GM15510 (cell line): ENCODE results near the gene STIM2.

Experiments used
- POLR2A ChIP-seq: IDR thresholded peaks from 3 replicates; pipeline ENCODE4 v1.6.1; 2011; ENCODE audit warnings: borderline replicate concordance; ENCODE audit not compliant: insufficient read length; ENCODE audit errors: extremely low read depth

The STIM2 gene

GRCh38 chr4:26987191-26987590, 126.5 kb downstream of the STIM2 start:
- no peak for TF ChIP-seq POLR2A

GRCh38 chr4:26991057-26991456, 130.4 kb downstream of the STIM2 start:
- no peak for TF ChIP-seq POLR2A

GRCh38 chr4:26992657-26993361, 132.2 kb downstream of the STIM2 start:
- no peak for TF ChIP-seq POLR2A

- TF ChIP-seq POLR2A = no peak
These were observed 132.9 kb downstream of the STIM2 start for GRCh38 chr4:26993539-26993938.

- no peak for TF ChIP-seq POLR2A
These were observed 133.3 kb downstream of the STIM2 start for GRCh38 chr4:26993967-26994366.

- no peak for TF ChIP-seq POLR2A
These were observed 134.7 kb downstream of the STIM2 start for GRCh38 chr4:26995316-26995715.

- no peak for TF ChIP-seq POLR2A
These were observed 136.1 kb downstream of the STIM2 start for GRCh38 chr4:26996745-26997144.

- no peak for TF ChIP-seq POLR2A
These were observed 139.0 kb downstream of the STIM2 start for GRCh38 chr4:26999689-27000088.

- no peak for TF ChIP-seq POLR2A
These were observed 139.5 kb downstream of the STIM2 start for GRCh38 chr4:27000122-27000521.

GRCh38 chr4:27000820-27001219, 140.2 kb downstream of the STIM2 start:
- TF ChIP-seq POLR2A = no peak

- TF ChIP-seq POLR2A = no peak
These were observed 140.9 kb downstream of the STIM2 start for GRCh38 chr4:27001398-27002164.

- no peak for TF ChIP-seq POLR2A
These were observed 143.0 kb downstream of the STIM2 start for GRCh38 chr4:27003642-27004113.

- no peak for TF ChIP-seq POLR2A
These were observed 144.9 kb downstream of the STIM2 start for GRCh38 chr4:27005501-27005900.

- no peak for TF ChIP-seq POLR2A
These were observed 145.4 kb downstream of the STIM2 start for GRCh38 chr4:27005905-27006590.

- no peak for TF ChIP-seq POLR2A
These were observed 146.0 kb downstream of the STIM2 start for GRCh38 chr4:27006646-27007045.
